RWPE1 (cell line): Measurements from ENCODE around the gene HYKK.

Experiments used
- CTCF ChIA-PET: fragments of 350-600 bp; sonication (Branson Sonifier 250); formaldehyde crosslinking; extraction: SDS; loops from one replicate; lab custom pipeline; 2021; lab: Yijun Ruan, JAX
- POLR2A ChIA-PET: fragments of 400-600 bp; formaldehyde crosslinking; extraction: SDS; loops from one replicate; lab custom pipeline; 2020; ENCODE audit warnings: antibody characterized with exemption; ENCODE audit not compliant: low non-redundant PET; lab: Yijun Ruan, JAX
- DNase-seq: peaks from one replicate; pipeline ENCODE4 v3.0.0; 2012; ENCODE audit warnings: low spot score
- H3K27ac ChIP-seq: fragments of 450-650 bp; 2 replicates; pipeline ENCODE4 v1.5.1; 2017
- CTCF ChIP-seq: fragments of 450-650 bp; conservative IDR thresholded peaks from 2 replicates; pipeline ENCODE4 v1.5.1; 2017; ENCODE audit warnings: low read depth, mild to moderate bottlenecking

Gene HYKK

GRCh38 chr15:78563092-78563491 is 55.7 kb downstream of the HYKK start:
- DNase-seq: no peak
- no peak overlapping the region for H3K27ac ChIP-seq
- POLR2A ChIA-PET: no interaction called here
- no peak for TF ChIP-seq CTCF
- CTCF ChIA-PET: interaction anchor here (0.6 to 0.7 kb wide), 4 partner anchors 32 to 608 kb away, joined by 3 to 6 read pairs (median 4); no protein-coding TSS in a partner anchor

- no peak for TF ChIP-seq CTCF
- POLR2A ChIA-PET: interaction anchor here (1.5 kb wide), 1 partner anchor 24 kb away, joined by 5 read pairs; the partner anchor contains the start of gene PSMA4
These were observed 57.3 kb downstream of the HYKK start for GRCh38 chr15:78564743-78565096.

GRCh38 chr15:78565097-78565950 is 57.9 kb downstream of the HYKK start, which contains the start of gene CHRNA5:
TSS of gene CHRNA5 (plus strand) at chr15:78565520. CDS start at chr15:78565720, 200 bp downstream.
- ChIA-PET CTCF (interaction anchor here (0.7 to 1.3 kb wide), 4 partner anchors 14 to 932 kb away, joined by 3 to 4 read pairs (median 4); no protein-coding TSS in a partner anchor), POLR2A (interaction anchor here (0.5 to 1.5 kb wide), 2 partner anchors 25 to 662 kb away, joined by 3 to 5 read pairs; partner anchors contain the start of gene PSMA4)
- TF ChIP-seq CTCF: no peak
- peak within 1 kb of the TSS; percentile 90 for H3K27ac ChIP-seq
- DNase-seq: peak; percentile 92

More at GRCh38 chr15:78564743-78565096, 57.3 kb downstream of the HYKK start:
- DNase-seq: no peak
- H3K27ac ChIP-seq: peak overlapping the region; percentile 90
- CTCF ChIA-PET: interaction anchor here (0.7 kb wide), 1 partner anchor 50 kb away, joined by 3 read pairs; no protein-coding TSS in a partner anchor

- peak overlapping the region; percentile 90 for H3K27ac ChIP-seq
- peak; percentile 49 for DNase-seq
- peak; percentile 30; the same call in 1 of the 2 replicates for TF ChIP-seq CTCF
- ChIA-PET CTCF (interaction anchor here (0.7 to 1.3 kb wide), 3 partner anchors 14 to 932 kb away, joined by 3 to 4 read pairs (median 4); no protein-coding TSS in a partner anchor), POLR2A (interaction anchor here (0.5 to 1.5 kb wide), 2 partner anchors 26 to 663 kb away, joined by 3 to 5 read pairs; partner anchors contain the start of gene PSMA4)
These were observed 58.8 kb downstream of the HYKK start for GRCh38 chr15:78565951-78566774.

- H3K27ac ChIP-seq: no peak overlapping the region
- CTCF ChIA-PET: interaction anchor here (0.6 kb wide), 1 partner anchor 85 kb away, joined by 3 read pairs; no protein-coding TSS in a partner anchor
- no peak for DNase-seq
- POLR2A ChIA-PET: no interaction called here
- TF ChIP-seq CTCF: no peak
These were observed 60.2 kb downstream of the HYKK start for GRCh38 chr15:78567531-78567930.
